A549 (cell line): ENCODE data around the gene AFF2. TPM values are rescaled to one million over a fixed set of nuclear protein-coding genes. Genes with fewer than 3 reads are reported as not detected.

Source experiments
- ATAC-seq, 2 experiments: fragments of 200-7000 bp in 1 of 2; fragments of >200 bp in 1 of 2; cut with Nextera tagmentation in 1 of 2; cut with Tn5 transposase in 1 of 2; 3 replicates each; pipeline versions ENCODE4 v1.8.0 to v1.9.1; 2018 to 2020; ENCODE audit warnings: mild to moderate bottlenecking in 1 of 2, moderate library complexity in 1 of 2
- CTCF ChIA-PET: fragments of 300-600 bp; sonication (Branson Sonifier 250); formaldehyde crosslinking; extraction: SDS; loops from one replicate; lab custom pipeline; 2021; ENCODE audit warnings: antibody characterized with exemption, inconsistent platforms; lab: Yijun Ruan, JAX
- POLR2A ChIA-PET: fragments of 350-600 bp; formaldehyde crosslinking; extraction: SDS; loops from one replicate; lab custom pipeline; 2021; ENCODE audit warnings: antibody characterized with exemption, inconsistent platforms; lab: Yijun Ruan, JAX
- DNase-seq, 2 experiments: peaks; one replicate each; pipeline versions ENCODE4 v3.0.0 to v3.0.0-alpha.2; 2011 to 2016; ENCODE audit warnings: low read depth in 1 of 2, low spot score in 1 of 2
- FAIRE-seq: peaks from 2 replicates; lab custom pipeline; 2011; peaks lifted over from hg19 to GRCh38; lab: Jason Lieb, UNC
- H3K27ac ChIP-seq, 2 experiments: fragments of >200 bp; sonication (Bioruptor Twin); formaldehyde crosslinking; 3 replicates each; pipeline ENCODE4 v1.5.1; 2016 to 2017
- H3K4me1 ChIP-seq: fragments of >200 bp; sonication (Bioruptor Twin); formaldehyde crosslinking; 3 replicates; pipeline ENCODE4 v1.6.1; 2016
- H3K4me2 ChIP-seq: fragments of >200 bp; sonication (Bioruptor Twin); formaldehyde crosslinking; 3 replicates; pipeline ENCODE4 v1.6.1; 2016
- H3K4me3 ChIP-seq: fragments of >200 bp; sonication (Bioruptor Twin); formaldehyde crosslinking; 3 replicates; pipeline ENCODE4 v1.5.1; 2016
- H3K9me3 ChIP-seq: fragments of >200 bp; sonication (Bioruptor Twin); formaldehyde crosslinking; 3 replicates; pipeline ENCODE4 v1.6.1; 2016
- ATOH8 ChIP-seq: fragments of 250-450 bp; sonication (Bioruptor Pico); IDR thresholded peaks from 2 replicates; pipeline ENCODE4 v1.5.0; 2020; ENCODE audit warnings: low read depth, mild to moderate bottlenecking, moderate library complexity
- BCL3 ChIP-seq: fragments of >200 bp; sonication (Bioruptor Twin); formaldehyde crosslinking; IDR thresholded peaks from 3 replicates; pipeline ENCODE4 v1.6.1; 2016
- CEBPB ChIP-seq, 2 experiments: fragments of >200 bp in 1 of 2; sonication (Bioruptor Twin) in 1 of 2; formaldehyde crosslinking in 1 of 2; IDR thresholded peaks; 2 replicates each; pipeline ENCODE4 v1.6.1; 2012 to 2016
- EHF ChIP-seq: fragments of 250-450 bp; sonication (Bioruptor Pico); IDR thresholded peaks from 2 replicates; pipeline ENCODE4 v1.5.0; 2020; ENCODE audit warnings: mild to moderate bottlenecking
- FOXS1 ChIP-seq: fragments of 250-450 bp; sonication (Bioruptor Pico); IDR thresholded peaks from 2 replicates; pipeline ENCODE4 v1.5.0; 2020; ENCODE audit warnings: mild to moderate bottlenecking, moderate library complexity
- GATA3 ChIP-seq: IDR thresholded peaks from 2 replicates; pipeline ENCODE4 v1.6.1; 2012; ENCODE audit warnings: borderline replicate concordance
- HEYL ChIP-seq: fragments of 250-450 bp; sonication (Bioruptor Pico); IDR thresholded peaks from 2 replicates; pipeline ENCODE4 v1.8.0; 2021; ENCODE audit warnings: mild to moderate bottlenecking, moderate library complexity
- HMGXB4 ChIP-seq: fragments of 250-450 bp; sonication (Bioruptor Pico); IDR thresholded peaks from 2 replicates; pipeline ENCODE4 v1.5.0; 2021; ENCODE audit warnings: mild to moderate bottlenecking, moderate library complexity, borderline replicate concordance
- HOXB13 ChIP-seq: fragments of 250-450 bp; sonication (Bioruptor Pico); IDR thresholded peaks from 2 replicates; pipeline ENCODE4 v1.5.0; 2020; ENCODE audit warnings: low read depth, mild to moderate bottlenecking, moderate library complexity
- JUN ChIP-seq, 2 experiments: fragments of >200 bp; sonication (Bioruptor Twin); formaldehyde crosslinking; IDR thresholded peaks; 2 replicates in 1 of 2; 3 replicates in 1 of 2; pipeline ENCODE4 v1.6.1; 2016 to 2017
- JUNB ChIP-seq: fragments of >200 bp; sonication (Bioruptor Twin); formaldehyde crosslinking; IDR thresholded peaks from 2 replicates; pipeline ENCODE4 v1.6.1; 2016
- KDM1A ChIP-seq: fragments of 200-600 bp; sonication (generic); IDR thresholded peaks from 2 replicates; pipeline ENCODE4 v1.6.1; 2016; ENCODE audit warnings: low read depth, mild to moderate bottlenecking
- KDM5A ChIP-seq: fragments of 200-600 bp; sonication (generic); IDR thresholded peaks from 2 replicates; pipeline ENCODE4 v1.6.1; 2016; ENCODE audit warnings: antibody characterized with exemption, mild to moderate bottlenecking
- PBX3 ChIP-seq: IDR thresholded peaks from 2 replicates; pipeline ENCODE4 v1.6.1; 2012
- RARB ChIP-seq: fragments of 250-450 bp; sonication (Bioruptor Pico); IDR thresholded peaks from 2 replicates; pipeline ENCODE4 v1.8.0; 2021; ENCODE audit warnings: mild to moderate bottlenecking, moderate library complexity
- RCOR1 ChIP-seq: fragments of 150-350 bp; IDR thresholded peaks from 2 replicates; pipeline ENCODE4 v1.6.1; 2014; ENCODE audit warnings: antibody characterized with exemption, low read length, low read depth
- RNF2 ChIP-seq: fragments of 200-600 bp; sonication (generic); IDR thresholded peaks from 2 replicates; pipeline ENCODE4 v1.6.1; 2016; ENCODE audit warnings: low read depth, mild to moderate bottlenecking, antibody characterized with exemption, moderate library complexity, borderline replicate concordance
- SREBF2 ChIP-seq: fragments of 450-650 bp; IDR thresholded peaks from 2 replicates; pipeline ENCODE4 v1.6.1; 2014; ENCODE audit warnings: mild to moderate bottlenecking, moderate library complexity
- ZC3H11A ChIP-seq: fragments of 450-650 bp; IDR thresholded peaks from 2 replicates; pipeline ENCODE4 v1.6.1; 2014; ENCODE audit warnings: antibody characterized with exemption, mild to moderate bottlenecking
- ZSCAN20 ChIP-seq: fragments of 250-450 bp; sonication (Bioruptor Pico); IDR thresholded peaks from 2 replicates; pipeline ENCODE4 v1.8.0; 2022; ENCODE audit warnings: mild to moderate bottlenecking, moderate library complexity
- WGBS: methylation state at CpG from one replicate; pipeline ENCODE4 v1.1.6; 2017; ENCODE audit errors: missing lambda C conversion rate; 5-methylcytosine and 5-hydroxymethylcytosine counted together
- polyA plus RNA-seq, 4 experiments: library from polyadenylated mRNA; depleted of rRNA in 3 of 4; stranded (reverse); fragments of >200 nt; fragmentation: RNase III in 1 of 4; extraction: RNeasy Plus Mini Kit Qiagen cat#74134 plus additional on column Dnase treatment in 1 of 4; gene quantifications; 2 replicates in 3 of 4; 3 replicates in 1 of 4; pipeline ENCODE4 v1.2.3, GENCODE V29; 2011 to 2017

Gene AFF2
- polyA plus RNA-seq, 2 of the 4 experiments (the other 2 are of a cell fraction) = 0.04 TPM; not detected in 1

GRCh38 chrX:148915474-148915873 lies 415.1 kb downstream of the AFF2 start (continued):
- TF ChIP-seq ATOH8 (CRISPR knock-in tag) = no peak
- TF ChIP-seq BCL3 = no peak
- no peak for TF ChIP-seq HEYL (CRISPR knock-in tag)
- TF ChIP-seq FOXS1 = no peak

GRCh38 chrX:148917441-148917840 lies 417.0 kb downstream of the AFF2 start:
- POLR2A ChIA-PET = no interaction called here
- H3K27ac ChIP-seq = no peak overlapping the region
- no peak overlapping the region for H3K4me3 ChIP-seq
- H3K9me3 ChIP-seq = no peaks in the 10 kb centered on the region
- H3K4me1 ChIP-seq = no peaks in the 10 kb centered on the region
- CTCF ChIA-PET = no interaction called here
- DNase-seq (no peak), ATAC-seq (no peak), FAIRE-seq (no peak)
- H3K4me2 ChIP-seq = no peak overlapping the region
- TF ChIP-seq JUN (IDR thresholded peaks at IDR 0.05) (no peak), GATA3 (no peak), RARB (CRISPR knock-in tag) (no peak), KDM1A (no peak), CEBPB (IDR thresholded peaks at IDR 0.05) (no peak)
- WGBS = 16% methylated on average over 4 of the region's 4 CpGs

GRCh38 chrX:148923631-148924030 lies 423.2 kb downstream of the AFF2 start:
- no peak for FAIRE-seq
- POLR2A ChIA-PET = no interaction called here

GRCh38 chrX:148926371-148926770 lies 426.0 kb downstream of the AFF2 start:
- TF ChIP-seq JUNB = no peak
- no peak for TF ChIP-seq PBX3
- Histone ChIP-seq H3K4me3 (no peak overlapping the region), H3K9me3 (no peaks in the 10 kb centered on the region), H3K27ac (no peak overlapping the region), H3K4me2 (no peak overlapping the region), H3K4me1 (no peaks in the 10 kb centered on the region)
- 2% methylated on average over 4 of the region's 4 CpGs for WGBS
- POLR2A ChIA-PET = no interaction called here
- ATAC-seq (no peak), FAIRE-seq (no peak), DNase-seq (no peak)
- CTCF ChIA-PET = no interaction called here

More at GRCh38 chrX:148923631-148924030, 423.2 kb downstream of the AFF2 start:
- Histone ChIP-seq H3K4me1 (no peaks in the 10 kb centered on the region), H3K27ac (no peak overlapping the region), H3K4me2 (no peak overlapping the region), H3K4me3 (no peak overlapping the region), H3K9me3 (no peaks in the 10 kb centered on the region)
- WGBS = 5% methylated on average over 2 of the region's 2 CpGs
- CTCF ChIA-PET = no interaction called here
- no peak for ATAC-seq
- TF ChIP-seq ZSCAN20 = no peak
- TF ChIP-seq RCOR1 = no peak
- no peak for TF ChIP-seq SREBF2
- no peak for TF ChIP-seq RNF2
- TF ChIP-seq KDM5A = no peak
- no peak for TF ChIP-seq KDM1A
- TF ChIP-seq HMGXB4 = no peak
- no peak for TF ChIP-seq HOXB13 (CRISPR knock-in tag)
- TF ChIP-seq ZC3H11A = no peak
- TF ChIP-seq EHF (CRISPR knock-in tag) = no peak
- no peak for DNase-seq
